Ishikawa (cell line): ENCODE data around the gene NRXN3.

Experiments
- CEBPB ChIP-seq: IDR thresholded peaks from 2 replicates; pipeline ENCODE4 v1.6.1; 2012
- EGR1 ChIP-seq: IDR thresholded peaks from 2 replicates; pipeline ENCODE4 v1.6.1; 2012
- EP300 ChIP-seq: IDR thresholded peaks from 2 replicates; pipeline ENCODE4 v1.6.1; 2012; ENCODE audit warnings: borderline replicate concordance
- TF ChIP-seq, protein P1 (sequence below): IDR thresholded peaks from 2 replicates; pipeline ENCODE4 v1.6.1; 2012; ENCODE audit warnings: low read depth, mild to moderate bottlenecking

- no peak for TF ChIP-seq CEBPB
- TF ChIP-seq EP300, result no peak
- TF ChIP-seq, protein P1, sequence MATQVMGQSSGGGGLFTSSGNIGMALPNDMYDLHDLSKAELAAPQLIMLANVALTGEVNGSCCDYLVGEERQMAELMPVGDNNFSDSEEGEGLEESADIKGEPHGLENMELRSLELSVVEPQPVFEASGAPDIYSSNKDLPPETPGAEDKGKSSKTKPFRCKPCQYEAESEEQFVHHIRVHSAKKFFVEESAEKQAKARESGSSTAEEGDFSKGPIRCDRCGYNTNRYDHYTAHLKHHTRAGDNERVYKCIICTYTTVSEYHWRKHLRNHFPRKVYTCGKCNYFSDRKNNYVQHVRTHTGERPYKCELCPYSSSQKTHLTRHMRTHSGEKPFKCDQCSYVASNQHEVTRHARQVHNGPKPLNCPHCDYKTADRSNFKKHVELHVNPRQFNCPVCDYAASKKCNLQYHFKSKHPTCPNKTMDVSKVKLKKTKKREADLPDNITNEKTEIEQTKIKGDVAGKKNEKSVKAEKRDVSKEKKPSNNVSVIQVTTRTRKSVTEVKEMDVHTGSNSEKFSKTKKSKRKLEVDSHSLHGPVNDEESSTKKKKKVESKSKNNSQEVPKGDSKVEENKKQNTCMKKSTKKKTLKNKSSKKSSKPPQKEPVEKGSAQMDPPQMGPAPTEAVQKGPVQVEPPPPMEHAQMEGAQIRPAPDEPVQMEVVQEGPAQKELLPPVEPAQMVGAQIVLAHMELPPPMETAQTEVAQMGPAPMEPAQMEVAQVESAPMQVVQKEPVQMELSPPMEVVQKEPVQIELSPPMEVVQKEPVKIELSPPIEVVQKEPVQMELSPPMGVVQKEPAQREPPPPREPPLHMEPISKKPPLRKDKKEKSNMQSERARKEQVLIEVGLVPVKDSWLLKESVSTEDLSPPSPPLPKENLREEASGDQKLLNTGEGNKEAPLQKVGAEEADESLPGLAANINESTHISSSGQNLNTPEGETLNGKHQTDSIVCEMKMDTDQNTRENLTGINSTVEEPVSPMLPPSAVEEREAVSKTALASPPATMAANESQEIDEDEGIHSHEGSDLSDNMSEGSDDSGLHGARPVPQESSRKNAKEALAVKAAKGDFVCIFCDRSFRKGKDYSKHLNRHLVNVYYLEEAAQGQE, result no peak
- TF ChIP-seq EGR1, result no peak
These were observed 1562.9 kb downstream of the NRXN3 start for GRCh38 chr14:79732911-79733655.
